Iris pigment epithelial cell (primary cell): ENCODE results near the gene MCM8.
A peak's percentile ranks its signal among the peaks of the same experiment; 100 is the strongest.

Experiments used
- DNase-seq: peaks from one replicate; pipeline ENCODE4 v3.0.0-alpha.2; 2011; ENCODE audit warnings: low read depth

Gene MCM8

DNA sequence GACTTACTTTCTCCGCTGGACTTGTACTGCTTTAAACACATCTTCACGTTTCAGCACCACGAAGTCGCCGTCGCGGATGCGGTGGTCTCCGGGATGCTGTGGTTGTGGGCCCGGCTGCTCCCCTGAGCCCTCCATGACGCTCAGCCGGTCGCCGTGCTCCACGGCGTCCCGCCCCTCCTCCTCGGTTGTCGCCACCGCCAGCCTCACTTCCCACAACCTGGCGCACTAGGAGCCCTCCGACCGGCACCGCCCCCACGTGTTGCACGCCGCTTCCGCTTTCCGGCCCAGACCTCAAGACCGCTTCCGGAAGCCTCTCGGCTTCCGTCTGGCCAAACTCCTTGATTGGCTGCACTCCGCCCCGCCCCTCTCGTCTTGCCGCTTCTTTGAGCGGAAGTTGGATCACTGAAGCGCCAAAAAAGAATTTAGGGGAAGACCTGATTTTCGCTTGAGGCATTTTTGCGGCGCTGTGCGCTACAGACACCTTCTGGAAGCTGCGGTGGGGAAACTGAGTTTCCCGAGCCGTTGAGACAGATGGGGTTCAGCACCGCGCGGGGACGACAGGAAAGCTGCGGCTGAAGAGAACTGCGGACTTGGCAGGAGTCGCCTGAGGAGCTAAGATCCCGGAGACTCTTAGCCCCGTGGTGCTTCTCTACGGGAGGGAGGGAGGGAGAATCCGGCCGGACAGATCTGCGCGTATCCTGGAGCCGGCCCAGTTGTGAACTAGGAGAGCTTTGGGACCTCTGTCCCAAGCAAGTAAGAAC lies at the start of gene MCM8, which contains the start of gene TRMT6:
MCM8 (plus strand) TSS at position 382 of the 761 bp plus-strand sequence. CDS start 1,364 bp downstream, outside the sequence.
TRMT6 (minus strand) TSS at position 263 of the 761 bp plus-strand sequence; CDS start at position 135, 128 bp downstream.
- DNase-seq = peak; percentile 97

DNA sequence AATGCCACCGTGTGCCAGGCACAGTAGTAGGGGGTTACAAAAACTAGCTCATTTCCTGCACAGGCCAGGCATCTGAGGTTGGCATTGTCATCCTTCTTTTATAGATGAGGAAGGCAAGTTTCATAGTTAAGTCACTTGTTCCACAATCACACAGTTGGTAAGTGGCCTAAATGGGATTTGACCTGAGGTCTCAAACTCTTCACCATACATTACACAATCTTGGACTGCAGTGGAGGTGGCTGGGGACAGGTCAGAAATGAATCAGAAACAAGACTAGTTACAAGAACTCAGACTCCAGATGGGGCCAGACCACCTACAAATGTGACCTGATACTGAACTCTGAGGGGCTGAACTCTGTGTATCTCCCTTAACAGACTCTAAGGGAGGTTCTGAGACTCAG lies 49.5 kb upstream of the MCM8 start:
- no peak for DNase-seq

DNA sequence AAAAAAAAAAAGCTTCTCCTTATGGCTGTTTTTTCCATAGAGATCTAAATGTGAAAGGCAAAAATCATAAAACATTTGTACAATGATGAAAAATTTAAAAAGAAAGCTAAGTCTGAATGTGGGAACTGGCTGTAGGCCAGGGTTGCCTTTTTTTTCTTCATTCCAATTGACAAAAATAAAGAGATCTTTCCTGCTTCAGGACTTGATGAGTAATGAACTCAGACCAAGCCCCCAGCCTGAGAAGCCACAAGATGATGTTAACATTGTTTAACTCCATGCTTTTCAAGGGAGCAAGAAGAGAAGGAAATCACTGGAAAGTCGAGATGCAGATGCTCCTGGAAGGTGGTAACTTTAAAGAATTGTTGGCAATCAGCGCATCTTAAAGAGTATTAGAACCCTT lies 41.5 kb upstream of the MCM8 start:
- peak; percentile 68 for DNase-seq

DNA sequence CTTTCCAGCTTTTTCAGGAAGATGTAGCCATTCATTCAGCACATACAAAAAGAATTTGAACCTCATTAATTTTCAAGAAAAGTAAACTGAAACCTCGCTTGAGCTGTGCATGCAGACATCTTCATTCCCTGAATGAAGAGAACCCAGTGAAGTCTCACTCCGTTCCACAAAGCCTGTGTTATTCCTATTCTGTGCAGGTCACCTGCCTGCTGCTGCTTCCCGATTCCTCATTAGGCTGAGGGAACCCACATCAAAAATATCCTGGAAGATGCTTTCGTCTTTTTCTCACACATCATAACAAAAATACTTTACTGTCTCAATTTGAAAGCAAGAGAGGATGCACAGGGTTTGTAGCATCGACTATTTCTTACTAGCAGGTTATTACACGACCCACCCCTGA lies 40.3 kb upstream of the MCM8 start:
- no peak for DNase-seq

DNA sequence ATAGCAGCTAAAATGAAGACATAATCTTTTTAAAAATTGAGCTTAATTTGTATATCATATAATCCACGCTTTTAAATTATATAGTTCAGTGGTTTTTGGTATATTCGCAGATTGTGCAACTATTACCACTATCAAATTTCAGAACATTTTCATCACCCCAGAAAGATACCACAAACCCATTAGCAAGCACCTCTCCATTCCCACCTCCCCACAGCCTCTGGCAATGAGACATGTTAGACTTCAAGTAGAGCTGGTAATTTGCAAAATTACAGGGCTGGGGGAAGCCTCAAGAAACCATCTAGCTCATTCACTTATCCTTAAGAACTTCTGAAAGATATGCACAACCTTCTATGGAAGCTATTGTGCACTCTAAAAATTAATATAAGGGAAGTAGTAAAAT lies 37.3 kb upstream of the MCM8 start:
- no peak for DNase-seq

DNA sequence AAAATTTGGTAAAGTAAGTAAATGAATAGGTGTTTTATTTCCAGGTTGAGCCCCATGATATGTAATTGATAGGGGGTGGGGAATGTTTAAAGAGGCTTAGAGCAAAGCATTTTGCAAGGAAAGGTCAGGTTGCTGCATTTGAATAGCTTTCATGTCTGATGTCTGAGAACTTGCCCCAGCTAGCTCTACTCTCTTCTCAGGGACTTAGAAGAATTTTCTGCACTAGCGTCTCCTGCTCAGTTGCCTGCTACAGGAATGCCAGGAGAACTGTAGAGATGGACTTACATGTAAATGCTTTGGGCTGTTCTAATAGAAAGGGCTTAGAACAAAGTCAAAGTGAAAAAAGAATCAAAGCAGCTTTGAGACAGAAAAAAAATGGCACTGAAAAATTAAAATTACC lies 35.6 kb upstream of the MCM8 start:
- DNase-seq = no peak

DNA sequence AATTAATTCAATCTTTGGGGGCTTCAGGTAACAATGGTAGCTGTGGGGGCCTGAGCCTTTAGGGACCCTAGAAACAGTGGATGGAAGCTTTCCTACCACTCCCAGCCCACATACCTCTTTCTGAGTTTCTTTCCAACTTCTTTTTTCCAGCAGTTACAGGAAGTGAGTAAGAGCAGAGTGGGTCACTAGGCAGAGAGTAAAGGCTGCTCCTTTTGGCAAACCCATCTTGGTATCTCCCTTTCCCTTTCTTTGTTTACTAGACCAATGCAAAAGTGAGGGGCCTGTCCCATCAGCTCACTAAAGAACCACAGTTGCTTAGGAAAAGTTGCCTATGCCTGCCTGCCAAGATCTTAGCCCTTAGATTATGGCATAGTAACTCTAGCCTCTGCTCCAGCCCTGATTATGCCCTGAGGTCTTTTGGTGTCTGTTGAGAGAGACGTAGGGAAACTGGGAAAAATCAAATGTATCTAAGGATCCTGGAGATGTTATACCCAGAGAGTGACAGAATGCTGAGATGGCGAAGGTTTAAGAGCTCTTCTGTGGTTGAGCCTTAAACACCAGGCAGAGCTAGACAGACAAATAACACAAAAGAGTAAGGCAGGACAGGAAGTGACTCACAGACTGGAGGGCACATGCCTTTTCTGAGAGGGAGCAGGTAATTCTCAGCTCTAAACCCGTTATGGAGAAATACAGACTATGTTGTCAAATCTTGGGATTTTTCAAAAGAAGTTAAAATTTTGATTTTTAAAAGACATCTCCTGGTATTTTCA lies 31.4 kb upstream of the MCM8 start:
- peak; percentile 79 for DNase-seq

DNA sequence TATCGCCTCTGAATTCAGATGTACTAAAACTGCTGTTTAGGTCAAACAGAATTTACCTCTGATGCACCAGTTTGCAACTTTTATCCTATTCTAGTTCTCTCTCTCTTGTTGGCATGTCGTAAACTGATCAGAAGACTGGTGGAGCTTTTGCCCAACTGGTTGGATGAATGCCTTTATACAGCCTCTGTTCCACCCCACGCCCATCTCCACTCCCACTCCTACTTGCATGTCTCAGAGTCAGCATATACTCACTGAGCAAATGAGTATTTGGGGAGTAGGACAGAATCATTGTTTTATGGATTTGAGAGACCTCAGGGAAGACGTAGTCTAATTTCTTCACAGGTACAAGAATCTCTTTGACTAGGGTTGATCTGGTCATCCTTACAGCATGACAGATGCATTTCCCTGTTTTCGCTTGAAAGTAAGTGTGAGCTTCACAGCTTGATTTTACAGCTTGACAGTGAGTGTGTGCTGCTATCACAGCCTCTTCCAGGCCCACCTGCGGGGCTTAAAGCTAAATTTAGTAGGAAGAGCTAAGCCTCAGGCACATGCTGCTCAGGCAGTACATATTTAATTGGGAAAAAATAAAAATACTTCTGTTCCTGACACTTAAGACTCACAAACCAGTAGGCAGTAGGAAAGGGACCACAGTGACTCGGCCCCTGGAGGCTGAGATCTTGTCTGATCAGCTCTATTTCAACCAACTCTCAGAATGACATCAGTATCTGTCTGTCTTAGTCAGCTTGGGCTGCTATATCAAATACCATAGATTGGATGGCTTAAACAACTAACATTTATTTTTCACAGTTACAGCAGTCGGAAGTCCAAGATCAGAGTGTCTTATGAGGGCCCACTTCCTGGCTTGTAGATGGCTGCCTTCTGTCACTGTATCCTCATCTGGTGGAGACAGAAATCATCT lies 30.6 kb upstream of the MCM8 start:
- DNase-seq = peak; percentile 20

DNA sequence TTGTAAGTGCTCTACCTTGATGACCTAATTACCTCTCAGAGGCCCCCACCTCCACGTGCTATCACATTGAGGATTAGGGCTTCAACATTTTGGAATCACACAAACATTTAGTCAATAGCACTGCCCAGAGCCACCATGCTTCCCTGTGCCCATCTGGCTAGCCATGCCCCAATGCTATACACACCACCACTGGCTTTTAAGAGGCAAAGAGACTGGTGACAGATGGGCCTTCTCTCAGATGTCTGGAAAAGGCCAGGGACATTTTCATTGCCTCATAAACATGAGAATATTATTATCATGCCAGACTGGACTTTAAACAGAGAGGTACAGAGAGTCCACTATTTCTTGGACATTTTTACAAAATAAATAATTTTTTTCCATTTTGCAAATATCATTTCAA lies 29.9 kb upstream of the MCM8 start:
- DNase-seq = no peak

DNA sequence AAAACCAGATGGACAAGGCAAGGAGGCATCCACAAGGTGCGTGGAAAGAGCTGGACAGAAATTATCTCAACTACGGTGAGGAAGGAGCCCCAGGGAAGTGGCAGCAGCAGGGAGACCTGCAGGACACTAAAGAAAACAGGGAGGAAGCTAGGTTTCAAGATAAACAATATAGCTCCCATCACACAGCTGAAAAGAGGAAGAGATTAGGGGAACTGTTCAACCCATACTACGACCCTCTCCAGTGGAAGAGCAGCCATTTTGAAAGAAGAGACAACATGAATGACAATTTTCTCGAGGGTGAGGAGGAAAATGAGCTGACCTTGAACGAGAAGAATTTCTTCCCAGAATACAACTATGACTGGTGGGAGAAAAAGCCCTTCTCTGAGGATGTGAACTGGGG lies 27.0 kb upstream of the MCM8 start:
- no peak for DNase-seq

DNA sequence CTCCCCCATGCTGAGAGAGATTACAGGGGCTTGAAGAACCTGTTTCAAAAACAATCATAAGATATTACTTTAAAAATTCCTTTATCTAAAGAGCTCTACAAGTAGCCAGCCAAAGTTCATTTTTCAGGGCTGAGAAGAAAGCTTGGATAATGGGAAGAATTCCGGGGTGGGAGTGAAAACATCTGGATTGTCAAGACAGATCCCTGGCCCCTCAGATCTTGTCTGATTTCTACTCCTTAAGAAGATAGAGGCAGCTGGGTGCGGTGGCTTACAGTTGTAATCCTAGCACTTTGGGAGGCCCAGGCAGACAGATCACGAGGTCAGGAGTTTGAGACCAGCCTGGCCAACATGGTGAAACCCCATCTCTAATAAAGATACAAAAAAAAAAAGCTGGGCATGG lies 24.9 kb upstream of the MCM8 start:
- no peak for DNase-seq

DNA sequence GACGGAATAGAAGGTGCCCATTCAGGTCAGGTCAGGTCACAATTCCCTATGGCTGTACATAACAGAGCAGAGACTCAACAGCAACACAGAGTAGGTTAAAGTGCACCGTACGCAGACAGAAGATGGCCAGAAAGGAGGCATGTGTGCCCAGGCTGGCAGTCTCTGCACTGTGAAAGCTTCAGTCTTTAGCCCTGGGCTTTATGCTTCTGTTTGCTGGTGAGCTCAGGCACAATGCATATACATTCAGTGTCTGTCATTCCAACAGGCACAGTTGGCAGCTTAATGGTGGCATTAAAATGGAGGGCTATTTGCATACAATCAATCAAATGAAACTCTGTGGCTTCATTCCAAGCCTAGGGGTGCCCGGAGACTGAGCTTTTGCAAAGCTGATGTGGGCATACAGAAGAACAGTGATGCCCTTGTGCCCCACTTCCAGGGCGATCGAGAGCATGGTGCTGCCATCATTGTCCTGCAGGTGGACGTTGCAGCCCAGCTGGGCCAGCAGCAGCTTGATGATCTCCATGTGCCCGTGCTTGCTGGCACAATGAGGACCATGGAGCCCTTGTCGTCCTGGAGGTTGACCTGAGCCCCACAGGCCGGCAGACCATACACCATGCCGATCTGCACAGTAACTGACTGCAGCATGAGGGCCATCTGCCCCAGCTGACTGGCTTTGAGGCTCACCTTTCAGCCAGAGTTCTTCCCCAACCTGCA lies 22.5 kb upstream of the MCM8 start:
- no peak for DNase-seq

DNA sequence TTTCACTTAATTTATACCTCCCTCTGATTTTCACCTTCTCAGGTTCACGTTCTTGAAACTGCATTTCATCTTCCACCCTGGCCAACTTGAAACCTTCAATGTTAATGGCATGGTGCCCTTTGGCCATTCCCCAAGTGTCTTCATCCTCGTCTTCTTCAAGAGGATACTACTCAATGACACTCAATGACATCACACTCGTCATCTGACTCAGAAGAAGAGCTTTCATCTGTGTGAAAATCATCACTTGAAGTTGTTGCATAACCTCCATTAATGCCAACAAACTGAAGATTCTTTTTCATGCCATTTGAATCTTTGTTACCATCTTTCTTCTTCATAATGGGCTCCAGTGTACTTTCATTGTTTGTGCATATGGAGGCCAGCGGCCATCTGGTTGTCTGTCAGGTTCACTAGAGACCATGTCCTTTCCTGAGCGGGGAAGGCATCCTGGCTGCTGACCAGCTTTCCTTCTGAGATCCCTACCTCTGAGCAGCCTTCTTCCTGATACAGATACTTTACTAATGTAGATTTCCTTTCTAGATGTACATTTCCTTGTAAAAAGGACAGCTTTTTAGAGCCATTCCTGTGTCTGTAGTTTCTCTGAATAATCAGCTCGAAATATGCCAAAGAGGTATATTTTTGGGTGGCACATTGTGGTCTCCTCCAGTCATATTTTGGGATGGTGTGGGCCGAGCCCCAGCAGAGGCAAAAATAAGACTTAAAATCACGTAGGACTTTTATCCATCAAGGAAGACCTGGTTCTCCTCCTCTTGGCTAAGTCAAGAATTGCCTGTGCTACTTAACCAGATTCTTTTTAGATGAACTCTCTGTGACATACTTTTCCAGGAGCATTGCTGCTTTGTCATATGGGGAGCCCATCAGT lies 21.4 kb upstream of the MCM8 start:
- DNase-seq = peak; percentile 30

DNA sequence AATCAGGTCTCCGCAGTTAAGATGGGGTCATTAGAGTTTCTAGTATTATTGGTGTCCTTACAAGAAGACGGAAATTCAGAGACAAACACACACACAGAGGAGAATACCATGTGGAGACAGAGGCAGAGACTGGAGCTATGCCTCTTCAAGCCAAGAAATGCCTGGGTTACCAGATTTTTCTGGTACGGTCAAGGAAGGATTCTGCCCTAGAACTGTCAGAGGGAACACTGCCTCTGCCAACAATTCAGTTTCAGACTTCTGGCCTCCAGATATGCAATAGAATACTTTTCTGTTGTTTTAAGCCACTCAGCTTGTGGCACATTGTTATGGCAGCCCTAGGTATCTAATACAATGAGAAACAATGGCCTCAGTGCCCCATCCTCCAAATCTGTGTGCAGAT lies 19.0 kb upstream of the MCM8 start:
- DNase-seq = no peak

DNA sequence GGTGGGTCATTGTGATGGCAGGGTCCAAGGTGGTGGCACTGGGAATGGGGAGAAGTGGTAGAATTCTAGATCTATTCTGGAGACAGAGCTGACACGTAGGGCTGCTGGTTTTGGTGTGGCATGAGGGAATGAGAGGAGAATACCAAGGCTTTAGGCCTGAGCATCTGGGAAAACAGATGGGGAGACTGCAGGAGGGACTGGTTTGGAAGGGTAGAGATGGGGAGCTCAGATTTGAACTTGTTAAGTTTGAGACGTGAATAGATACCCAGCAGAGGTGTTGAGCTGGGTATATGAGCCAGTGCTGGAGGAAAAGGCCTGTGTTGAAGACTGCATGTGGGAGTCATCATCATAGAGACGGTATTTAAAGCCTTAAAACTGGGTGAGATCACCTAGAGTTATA lies 17.7 kb upstream of the MCM8 start:
- DNase-seq = no peak

DNA sequence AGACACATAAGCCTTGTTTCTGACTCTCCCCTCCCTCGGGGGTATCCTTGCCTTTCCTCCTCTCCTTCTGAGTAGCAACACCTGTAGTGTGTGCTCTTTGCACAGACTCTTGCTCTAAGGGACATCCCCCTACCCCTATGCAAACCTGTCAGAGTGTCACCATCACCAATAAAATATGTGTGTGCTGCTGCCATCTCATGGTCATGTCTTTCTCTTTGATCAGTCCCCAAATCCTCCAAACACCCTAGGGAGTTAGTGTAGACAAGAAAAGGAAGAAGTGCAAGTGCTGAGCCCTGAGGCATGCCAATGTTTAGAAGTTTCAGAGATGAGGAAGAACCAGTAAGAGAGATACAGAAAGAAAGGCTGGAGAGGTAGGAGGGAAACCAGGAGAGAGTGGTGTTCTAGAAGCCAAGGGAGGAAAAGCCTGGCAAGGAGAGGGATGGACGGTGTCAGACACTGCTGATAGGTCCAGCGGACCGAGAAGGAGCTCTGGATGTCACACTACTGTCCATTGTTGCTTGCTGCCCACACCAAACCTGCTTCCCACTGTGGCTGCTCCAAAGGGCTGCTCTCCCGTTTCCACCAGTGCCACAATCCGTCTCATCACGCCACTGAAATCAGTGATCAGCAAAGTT lies 16.5 kb upstream of the MCM8 start:
- DNase-seq = peak; percentile 13

DNA sequence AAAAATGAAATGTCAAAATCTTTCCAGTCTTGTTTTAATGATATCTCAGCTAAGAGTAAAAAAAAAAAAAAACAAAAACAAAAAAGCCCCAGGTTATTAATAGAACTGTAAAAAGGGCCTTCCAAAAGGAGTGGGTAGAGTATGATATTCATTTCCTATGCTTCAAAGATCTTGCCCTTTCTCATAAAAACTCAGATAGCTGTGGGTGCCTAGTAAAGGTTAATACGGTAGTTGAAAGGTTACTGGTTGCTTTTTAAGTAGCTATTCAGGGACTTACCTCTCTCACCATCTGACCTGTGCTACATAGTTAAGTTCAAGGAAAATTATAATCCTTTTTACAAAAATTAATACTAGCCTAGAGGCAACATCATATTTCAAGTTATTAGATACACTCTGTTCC lies 15.1 kb upstream of the MCM8 start:
- no peak for DNase-seq

DNA sequence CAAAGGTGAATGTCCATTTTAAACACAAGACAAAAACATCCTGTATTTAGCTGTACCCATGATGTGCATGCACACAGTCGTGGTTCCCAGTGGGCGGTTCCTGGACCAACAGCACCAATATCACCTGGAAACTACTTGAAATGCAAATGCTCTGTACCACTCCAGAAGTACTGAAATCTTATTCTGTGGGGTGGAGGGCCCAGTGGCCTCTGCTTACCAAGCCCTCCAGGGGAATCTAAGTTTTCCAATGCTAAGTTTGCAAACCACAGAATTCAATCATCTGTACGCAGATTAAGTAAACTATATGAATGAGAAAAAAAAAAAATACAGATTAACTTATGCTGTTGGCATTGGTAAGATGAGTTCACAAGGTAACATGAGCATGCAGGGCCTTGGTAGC lies 14.2 kb upstream of the MCM8 start:
- DNase-seq = no peak

DNA sequence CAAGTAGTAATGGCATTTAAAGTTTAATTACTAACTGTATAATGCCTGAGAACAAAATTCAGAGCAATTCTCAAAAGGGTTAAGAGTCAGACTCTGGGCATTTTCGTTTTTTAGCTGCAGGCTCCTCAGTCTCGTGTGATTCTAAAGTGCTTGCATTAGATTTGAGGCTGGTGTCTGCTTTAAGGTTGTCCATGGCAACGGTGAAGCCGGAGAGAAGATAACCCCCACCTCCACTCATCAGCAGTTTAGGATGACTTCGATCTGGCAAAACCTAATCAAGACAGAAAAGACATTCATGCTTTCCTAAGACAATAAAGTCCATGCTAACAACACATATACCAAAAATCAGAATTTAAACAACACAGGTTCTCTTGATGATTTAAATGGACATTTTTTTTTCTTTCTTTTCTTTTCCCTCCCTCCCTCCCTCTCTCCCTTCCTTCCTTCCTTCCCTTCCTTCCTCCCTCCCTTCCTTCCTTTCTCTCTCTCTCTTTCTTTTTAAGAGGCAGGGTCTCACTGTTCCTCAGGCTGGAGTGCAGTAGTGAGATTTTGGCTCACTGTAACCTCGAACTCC lies 11.9 kb upstream of the MCM8 start:
- DNase-seq = no peak

DNA sequence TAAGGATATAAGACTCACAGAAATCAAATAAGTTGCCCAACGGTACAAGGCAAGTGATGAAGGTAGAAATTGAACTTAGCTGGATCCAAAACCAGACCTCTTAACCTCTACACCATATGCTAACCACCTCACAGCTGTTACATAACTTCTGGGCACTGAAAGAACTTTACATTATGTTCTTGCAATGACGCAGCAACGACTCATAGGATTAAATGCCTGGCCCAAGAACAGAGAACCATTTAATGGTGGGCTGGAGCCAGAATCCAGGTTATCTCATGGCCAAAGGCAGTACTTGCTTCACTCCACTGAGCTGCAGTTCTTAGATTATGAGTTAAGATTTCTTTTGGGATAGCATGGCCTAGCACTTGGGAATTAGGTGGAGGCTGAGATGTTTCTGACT lies 4.5 kb upstream of the MCM8 start:
- DNase-seq = peak; percentile 90
